Activated T-helper 2 cell treated with anti-CD3 and anti-CD28 coated beads, Interferon-gamma antibody, Interleukin-2, Interleukin-4, amounts not matched to agents 10 μg/mL and 5 μg/mL and 100 μg/mL, durations not matched to agents 14 hours and 24 hours and 36 hours (primary cell): Measurements from ENCODE around the gene CAMK2A. TPM values are rescaled to one million over a fixed set of nuclear protein-coding genes. Genes with fewer than 3 reads are reported as not detected.
"Not testable (repeated sequence)": the region's sequence is repeated elsewhere in the genome, so short reads cannot be mapped to it uniquely, and the experiment has no call there.

Experiments
- DNase-seq: peaks from one replicate; pipeline ENCODE4 v3.0.0; 2021; ENCODE audit warnings: low spot score
- H3K27ac Mint-ChIP-seq: one replicate; pipeline ENCODE4 v1.8.0; 2021; ENCODE audit warnings: mixed read lengths
- H3K27me3 Mint-ChIP-seq: one replicate; pipeline ENCODE4 v1.8.0; 2021; ENCODE audit warnings: low read depth, mixed read lengths
- H3K36me3 Mint-ChIP-seq: one replicate; pipeline ENCODE4 v1.8.0; 2021; ENCODE audit warnings: low read depth, mixed read lengths
- H3K4me1 Mint-ChIP-seq: one replicate; pipeline ENCODE4 v1.8.0; 2021; ENCODE audit warnings: low read depth, mixed read lengths
- H3K4me3 Mint-ChIP-seq: one replicate; pipeline ENCODE4 v1.8.0; 2021; ENCODE audit warnings: low read depth, mild to moderate bottlenecking, moderate library complexity, mixed read lengths
- H3K9me3 Mint-ChIP-seq: one replicate; pipeline ENCODE4 v1.8.0; 2021; ENCODE audit warnings: mixed read lengths
- intact Hi-C: fragments of 100-400 bp; cut with micrococcal nuclease; formaldehyde crosslinking; loops from one replicate; pipeline ENCODE4 v1.15.1; 2023
- total RNA-seq: library from RNA; stranded (reverse); gene quantifications from 2 replicates; pipeline ENCODE4 v1.2.3, GENCODE V29; 2022

CAMK2A gene
- total RNA-seq, 1 donor from 2014 or later = not detected

GRCh38 chr5:150248493-150248892 lies 41.1 kb downstream of the CAMK2A start:
- intact Hi-C loops, H3K36me3 Mint-ChIP-seq, H3K27me3 Mint-ChIP-seq, DNase-seq, H3K27ac Mint-ChIP-seq, H3K4me3 Mint-ChIP-seq, H3K4me1 Mint-ChIP-seq, H3K9me3 Mint-ChIP-seq: not testable (repeated sequence)

- no peak for DNase-seq
- Mint-ChIP-seq H3K4me1 (no peaks in the 10 kb centered on the region), H3K27ac (no peak overlapping the region), H3K9me3 (no peaks in the 10 kb centered on the region), H3K27me3 (no peaks in the 10 kb centered on the region), H3K4me3 (no peak overlapping the region), H3K36me3 (no peaks in the 10 kb centered on the region)
- intact Hi-C loops = no loop called here
Measured at GRCh38 chr5:150247726-150248125, 41.8 kb downstream of the CAMK2A start.

- H3K36me3 Mint-ChIP-seq = no peaks in the 10 kb centered on the region
Measured at GRCh38 chr5:150246835-150247234, 42.7 kb downstream of the CAMK2A start.

GRCh38 chr5:150246429-150246828 lies 43.1 kb downstream of the CAMK2A start:
- Mint-ChIP-seq H3K36me3 (no peaks in the 10 kb centered on the region), H3K27me3 (no peaks in the 10 kb centered on the region), H3K4me3 (no peak overlapping the region), H3K9me3 (no peaks in the 10 kb centered on the region), H3K27ac (no peak overlapping the region), H3K4me1 (no peaks in the 10 kb centered on the region)
- intact Hi-C loops = no loop called here
- DNase-seq = no peak

More at GRCh38 chr5:150246835-150247234, 42.7 kb downstream of the CAMK2A start:
- Mint-ChIP-seq H3K4me1 (no peaks in the 10 kb centered on the region), H3K27ac (no peak overlapping the region), H3K27me3 (no peaks in the 10 kb centered on the region), H3K9me3 (no peaks in the 10 kb centered on the region), H3K4me3 (no peak overlapping the region)
- no peak for DNase-seq
- intact Hi-C loops = no loop called here

- Mint-ChIP-seq H3K27me3 (no peaks in the 10 kb centered on the region), H3K4me1 (no peaks in the 10 kb centered on the region), H3K36me3 (no peaks in the 10 kb centered on the region), H3K4me3 (no peak overlapping the region), H3K9me3 (no peaks in the 10 kb centered on the region), H3K27ac (no peak overlapping the region)
- DNase-seq = no peak
- intact Hi-C loops = no loop called here
Measured at GRCh38 chr5:150245808-150246207, 43.8 kb downstream of the CAMK2A start.

GRCh38 chr5:150245111-150245789 lies 44.3 kb downstream of the CAMK2A start:
- no peaks in the 10 kb centered on the region for H3K27me3 Mint-ChIP-seq
- no peak for DNase-seq
- H3K4me1 Mint-ChIP-seq = no peaks in the 10 kb centered on the region
- no peak overlapping the region for H3K4me3 Mint-ChIP-seq
- H3K9me3 Mint-ChIP-seq = no peaks in the 10 kb centered on the region
- H3K27ac Mint-ChIP-seq = no peak overlapping the region
- H3K36me3 Mint-ChIP-seq = no peaks in the 10 kb centered on the region
- intact Hi-C loops = no loop called here

- H3K4me1 Mint-ChIP-seq = no peaks in the 10 kb centered on the region
- H3K27ac Mint-ChIP-seq = no peak overlapping the region
- H3K27me3 Mint-ChIP-seq = no peaks in the 10 kb centered on the region
- DNase-seq = no peak
- H3K36me3 Mint-ChIP-seq = no peaks in the 10 kb centered on the region
- H3K9me3 Mint-ChIP-seq = no peaks in the 10 kb centered on the region
- H3K4me3 Mint-ChIP-seq = no peak overlapping the region
- intact Hi-C loops = no loop called here
Measured at GRCh38 chr5:150244209-150244608, 45.4 kb downstream of the CAMK2A start.

- intact Hi-C loops = no loop called here
- no peaks in the 10 kb centered on the region for H3K36me3 Mint-ChIP-seq
- no peaks in the 10 kb centered on the region for H3K9me3 Mint-ChIP-seq
- H3K4me3 Mint-ChIP-seq = no peak overlapping the region
- H3K4me1 Mint-ChIP-seq = no peaks in the 10 kb centered on the region
- no peaks in the 10 kb centered on the region for H3K27me3 Mint-ChIP-seq
- no peak for DNase-seq
- no peak overlapping the region for H3K27ac Mint-ChIP-seq
Measured at GRCh38 chr5:150243590-150243989, 46.0 kb downstream of the CAMK2A start.

GRCh38 chr5:150242251-150242894 lies 47.2 kb downstream of the CAMK2A start:
- Mint-ChIP-seq H3K36me3 (no peaks in the 10 kb centered on the region), H3K4me3 (no peak overlapping the region), H3K9me3 (no peaks in the 10 kb centered on the region), H3K27ac (no peak overlapping the region), H3K27me3 (no peaks in the 10 kb centered on the region), H3K4me1 (no peaks in the 10 kb centered on the region)
- DNase-seq = no peak
- intact Hi-C loops = no loop called here

GRCh38 chr5:150241298-150242160 lies 48.0 kb downstream of the CAMK2A start:
- no peaks in the 10 kb centered on the region for H3K9me3 Mint-ChIP-seq
- no peaks in the 10 kb centered on the region for H3K4me1 Mint-ChIP-seq
- no peaks in the 10 kb centered on the region for H3K36me3 Mint-ChIP-seq
- no peak for DNase-seq
- no peak overlapping the region for H3K4me3 Mint-ChIP-seq
- intact Hi-C loops = no loop called here
- H3K27me3 Mint-ChIP-seq = no peaks in the 10 kb centered on the region
- no peak overlapping the region for H3K27ac Mint-ChIP-seq

GRCh38 chr5:150239794-150240122 lies 49.8 kb downstream of the CAMK2A start:
- H3K4me1 Mint-ChIP-seq = no peaks in the 10 kb centered on the region
- H3K4me3 Mint-ChIP-seq = no peak overlapping the region
- DNase-seq = no peak
- intact Hi-C loops = no loop called here
- H3K36me3 Mint-ChIP-seq = no peaks in the 10 kb centered on the region
- no peak overlapping the region for H3K27ac Mint-ChIP-seq
- H3K27me3 Mint-ChIP-seq = no peaks in the 10 kb centered on the region
- H3K9me3 Mint-ChIP-seq = no peaks in the 10 kb centered on the region

- Mint-ChIP-seq H3K27ac (no peak overlapping the region), H3K9me3 (no peaks in the 10 kb centered on the region), H3K4me1 (no peaks in the 10 kb centered on the region), H3K4me3 (no peak overlapping the region), H3K27me3 (no peaks in the 10 kb centered on the region), H3K36me3 (no peaks in the 10 kb centered on the region)
- intact Hi-C loops = no loop called here
- no peak for DNase-seq
Measured at GRCh38 chr5:150239099-150239793, 50.3 kb downstream of the CAMK2A start.
